Adrenal gland (tissue), 12 donors: ENCODE data around the gene STPG4. TPM values are rescaled to one million over a fixed set of nuclear protein-coding genes. Genes with fewer than 3 reads are reported as not detected.

Experiments
- DNase-seq, 7 donors: peaks; one replicate each; pipeline ENCODE4 v3.0.0-alpha.2; 2019 to 2020
- H3K27ac ChIP-seq, 5 donors: fragments of 200-600 bp; sonication (generic) in 4 of 5; 1 replicate in 3 of 5; 2 replicates in 2 of 5; pipeline versions ENCODE4 v1.5.1 to v1.8.0; 2016 to 2020; ENCODE audit warnings: mild to moderate bottlenecking in 1 of 5
- H3K27me3 ChIP-seq: fragments of 200-600 bp; 2 replicates; pipeline ENCODE4 v1.8.0; 2021
- H3K36me3 ChIP-seq, 2 donors: fragments of 200-600 bp; replicated peaks in 1 of 2; 1 replicate in 1 of 2; 2 replicates in 1 of 2; pipeline versions ENCODE4 v1.5.1 to v1.8.0; 2018 to 2022
- H3K4me1 ChIP-seq, 2 donors: fragments of 200-600 bp; replicated peaks in 1 of 2; 1 replicate in 1 of 2; 2 replicates in 1 of 2; pipeline versions ENCODE4 v1.5.1 to v1.8.0; 2018 to 2021
- H3K4me3 ChIP-seq, 4 donors: fragments of 200-600 bp; sonication (generic) in 3 of 4; one replicate each; pipeline ENCODE4 v1.5.1; 2016 to 2018
- H3K9me3 ChIP-seq, 3 donors: fragments of 200-600 bp; sonication (generic) in 1 of 3; replicated peaks in 1 of 3; 1 replicate in 2 of 3; 2 replicates in 1 of 3; pipeline versions ENCODE4 v1.5.1 to v1.8.0; 2016 to 2021
- POLR2A ChIP-seq, 2 donors: fragments of 450-650 bp; IDR thresholded peaks; one replicate each; pipeline ENCODE4 v1.6.1; 2017; ENCODE audit warnings: antibody characterized with exemption in 2 of 2, mild to moderate bottlenecking in 2 of 2, moderate library complexity in 1 of 2
- WGBS, 4 donors: extraction: QIAGEN DNeasy Blood & Tissue Kit in 2 of 4; methylation state at CpG; one replicate each; pipeline versions ENCODE4 v1.1.5 to v1.1.7; 2013 to 2017; 5-methylcytosine and 5-hydroxymethylcytosine counted together
- intact Hi-C, 2 donors: fragments of 100-400 bp; cut with DNase I; formaldehyde crosslinking; loops; one replicate each; pipeline versions ENCODE4 v1.14.1 to v1.15.0; 2022 to 2023
- polyA plus RNA-seq, 3 donors: library from polyadenylated mRNA; stranded (reverse); fragments of 200-250 nt in 2 of 3; fragments of 350-450 nt in 1 of 3; fragmentation: Illumina TruSeq in 1 of 3; extraction: RNeasy Lipid Tissue Mini Kit (QIAGEN cat#74804) in 1 of 3; gene quantifications; one replicate each; pipeline ENCODE4 v1.2.3, GENCODE V29; 2013 to 2014
- total RNA-seq, 9 donors: library from RNA; depleted of rRNA in 4 of 9; stranded (reverse); fragments of >200 nt in 4 of 9; fragments of 120-200 nt in 1 of 9; fragmentation: NEBNext Ultra II Directional in 1 of 9; extraction: Animal tissue kit (Norgen Biotek cat#: 25700) in 1 of 9; gene quantifications; one replicate each; pipeline versions ENCODE4 v1.1.0 to v1.2.4, GENCODE V29; 2013 to 2023
- TF ChIP-seq, protein P1 (sequence below), 6 experiments: fragments of 450-650 bp in 4 of 6; fragments of 200-600 bp in 2 of 6; sonication (generic) in 1 of 6; IDR thresholded peaks; 1 replicate in 5 of 6; 2 replicates in 1 of 6; pipeline versions ENCODE4 v1.5.1 to v1.8.0; 2016 to 2021; ENCODE audit warnings: antibody characterized with exemption in 6 of 6, mild to moderate bottlenecking in 2 of 6, moderate library complexity in 1 of 6
- donor health status: healthy with polysubstance abuse.
- donor health status: Bipolar disorder and iron deficiency.
- donor health status: DM: yes; HTN: yes; CAD: no.
- donor health status: DM: no; HTN: no; CAD: no.
- donor health status: DM: no; HTN: no; CAD: no.
- donor health status: DM: yes; HTN: yes; CAD: no.

Gene STPG4
- total and polyA plus RNA-seq, 12 donors: 0.24 to 0.28 TPM; not detected in 10

DNA sequence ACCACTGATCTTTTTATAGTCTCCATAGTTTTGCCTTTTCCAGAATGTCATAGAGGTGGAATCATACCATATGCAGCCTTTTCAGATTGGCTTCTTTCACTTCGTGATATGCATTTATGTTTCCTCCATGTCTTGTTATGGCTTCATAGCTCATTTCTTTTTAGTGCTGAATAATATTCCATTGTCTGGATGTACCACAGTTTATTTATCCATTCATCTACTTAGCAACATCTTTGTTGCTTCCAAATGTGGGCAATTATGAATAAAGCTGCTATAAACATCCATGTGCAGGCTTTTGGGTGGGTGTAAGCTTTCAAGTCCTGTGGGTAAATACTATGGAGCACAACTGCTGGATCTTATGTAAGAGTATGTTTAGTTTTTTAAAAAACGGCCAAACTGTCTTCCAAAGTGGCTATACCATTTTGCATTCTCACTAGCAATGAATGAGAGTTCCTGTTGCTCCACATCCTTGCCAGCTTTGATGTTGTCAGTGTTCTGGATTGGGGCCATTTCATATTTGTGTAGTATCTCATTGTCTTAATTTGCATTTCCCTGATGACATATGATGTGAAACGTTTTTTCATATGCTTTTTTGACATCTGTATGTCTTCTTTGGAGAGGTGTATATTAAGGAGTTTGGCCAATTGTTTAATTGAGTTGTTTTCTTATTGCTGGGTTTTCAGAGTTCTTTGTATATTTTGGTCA, 20.6 kb downstream of the STPG4 start:
- Histone ChIP-seq H3K27me3 (no peaks in the 10 kb centered on the region), H3K4me3 (no peak overlapping the region), H3K9me3 (no peaks in the 10 kb centered on the region), H3K27ac (no peak overlapping the region), H3K4me1 (no peaks in the 10 kb centered on the region), H3K36me3 (no peaks in the 10 kb centered on the region)
- intact Hi-C loops: no loop called here
- DNase-seq: no peak
- TF ChIP-seq, protein P1, sequence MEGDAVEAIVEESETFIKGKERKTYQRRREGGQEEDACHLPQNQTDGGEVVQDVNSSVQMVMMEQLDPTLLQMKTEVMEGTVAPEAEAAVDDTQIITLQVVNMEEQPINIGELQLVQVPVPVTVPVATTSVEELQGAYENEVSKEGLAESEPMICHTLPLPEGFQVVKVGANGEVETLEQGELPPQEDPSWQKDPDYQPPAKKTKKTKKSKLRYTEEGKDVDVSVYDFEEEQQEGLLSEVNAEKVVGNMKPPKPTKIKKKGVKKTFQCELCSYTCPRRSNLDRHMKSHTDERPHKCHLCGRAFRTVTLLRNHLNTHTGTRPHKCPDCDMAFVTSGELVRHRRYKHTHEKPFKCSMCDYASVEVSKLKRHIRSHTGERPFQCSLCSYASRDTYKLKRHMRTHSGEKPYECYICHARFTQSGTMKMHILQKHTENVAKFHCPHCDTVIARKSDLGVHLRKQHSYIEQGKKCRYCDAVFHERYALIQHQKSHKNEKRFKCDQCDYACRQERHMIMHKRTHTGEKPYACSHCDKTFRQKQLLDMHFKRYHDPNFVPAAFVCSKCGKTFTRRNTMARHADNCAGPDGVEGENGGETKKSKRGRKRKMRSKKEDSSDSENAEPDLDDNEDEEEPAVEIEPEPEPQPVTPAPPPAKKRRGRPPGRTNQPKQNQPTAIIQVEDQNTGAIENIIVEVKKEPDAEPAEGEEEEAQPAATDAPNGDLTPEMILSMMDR (IDR thresholded peaks at IDR 0.05): no peak
- no peak for TF ChIP-seq POLR2A (IDR thresholded peaks at IDR 0.05)
- 73 to 88% (median 82%) methylated on average over 3 of the region's 3 CpGs for WGBS, 4 donors

DNA sequence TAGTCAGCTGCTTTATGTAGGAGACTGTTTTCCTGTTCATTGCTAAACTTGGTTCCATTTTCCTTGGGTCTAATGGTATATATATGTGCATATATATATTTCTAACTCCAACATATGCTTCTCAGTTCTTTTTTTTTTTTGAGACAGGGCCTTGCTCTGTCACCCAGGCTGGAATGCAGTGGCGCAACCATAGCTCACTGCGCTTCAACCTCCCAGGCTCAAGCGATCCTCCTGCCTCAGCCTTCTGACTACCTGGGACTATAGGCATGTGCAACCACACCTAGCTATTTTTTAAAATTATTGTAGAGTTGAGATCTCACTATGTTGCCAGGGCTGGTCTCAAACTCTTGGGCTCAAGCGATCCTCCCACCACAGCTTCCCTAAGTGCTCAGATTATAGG, 22.1 kb downstream of the STPG4 start:
- no peak for DNase-seq
- 96 to 98% (median 97%) methylated on average over 4 of the region's 4 CpGs for WGBS, 4 donors
- H3K4me1 ChIP-seq: no peaks in the 10 kb centered on the region
- no peaks in the 10 kb centered on the region for H3K9me3 ChIP-seq
- no peaks in the 10 kb centered on the region for H3K27me3 ChIP-seq
- no peaks in the 10 kb centered on the region for H3K36me3 ChIP-seq
- intact Hi-C loops: no loop called here
- TF ChIP-seq, protein P1 (IDR thresholded peaks at IDR 0.05): no peak
- TF ChIP-seq POLR2A (IDR thresholded peaks at IDR 0.05): no peak
- H3K27ac ChIP-seq: no peak overlapping the region
- no peak overlapping the region for H3K4me3 ChIP-seq

DNA sequence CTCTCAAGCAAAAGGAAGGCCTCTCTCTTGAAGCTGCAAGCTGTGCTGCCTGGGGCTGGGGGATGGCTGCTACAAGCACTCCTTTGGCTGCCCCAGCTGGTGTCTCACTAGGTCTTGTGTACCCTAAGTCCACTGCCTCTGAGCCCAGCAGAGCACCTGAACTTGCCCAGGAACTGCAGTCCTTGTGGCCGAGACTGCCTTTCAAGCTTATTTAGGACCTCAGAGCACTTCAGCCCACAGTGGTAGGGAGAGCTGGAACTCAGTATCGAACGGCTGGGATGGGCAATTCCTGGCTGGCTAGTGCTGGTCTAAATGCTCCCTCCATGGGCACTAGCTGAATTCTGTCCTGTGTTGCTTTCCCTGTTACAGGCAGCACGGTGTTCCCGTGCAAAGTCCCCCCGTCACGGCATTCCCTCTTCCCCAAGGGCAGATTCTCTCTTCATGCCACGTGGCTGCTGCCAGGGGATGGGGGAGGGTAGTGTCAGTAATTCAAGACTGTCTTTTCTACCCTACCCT, 25.9 kb downstream of the STPG4 start:
- Histone ChIP-seq H3K4me3 (no peak overlapping the region), H3K27ac (no peak overlapping the region), H3K36me3 (no peaks in the 10 kb centered on the region), H3K9me3 (no peaks in the 10 kb centered on the region), H3K27me3 (no peaks in the 10 kb centered on the region), H3K4me1 (no peaks in the 10 kb centered on the region)
- intact Hi-C loops: no loop called here
- TF ChIP-seq, protein P1 (IDR thresholded peaks at IDR 0.05): no peak
- no peak for TF ChIP-seq POLR2A (IDR thresholded peaks at IDR 0.05)
- no peak for DNase-seq
- WGBS, 4 donors: 78 to 83% (median 79%) methylated on average over 7 to 8 of the region's 8 CpGs

DNA sequence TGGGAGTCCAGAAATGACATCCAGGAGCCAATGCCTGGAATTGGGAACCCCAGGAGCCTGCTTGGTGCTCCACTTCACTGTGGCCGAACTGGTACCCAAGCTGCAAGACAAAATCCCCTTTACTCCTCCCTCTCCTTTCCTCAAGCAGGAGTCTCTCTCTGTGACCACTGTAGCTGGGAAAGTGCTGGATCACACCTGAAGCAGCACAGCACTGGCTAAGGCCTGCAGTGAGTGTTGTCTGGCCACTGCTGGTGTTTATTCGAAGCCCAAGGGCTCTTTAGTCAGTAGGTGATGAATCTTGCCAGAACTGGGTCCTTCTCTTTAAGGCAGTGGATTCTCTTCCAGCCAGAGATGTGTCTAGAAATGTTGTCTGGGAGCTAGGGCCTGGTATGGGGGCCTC, 26.4 kb downstream of the STPG4 start:
- Histone ChIP-seq H3K9me3 (no peaks in the 10 kb centered on the region), H3K4me3 (no peak overlapping the region), H3K27ac (no peak overlapping the region), H3K4me1 (no peaks in the 10 kb centered on the region), H3K27me3 (no peaks in the 10 kb centered on the region), H3K36me3 (no peaks in the 10 kb centered on the region)
- WGBS, 4 donors: 95 to 100% (median 98%) methylated on average over 2 of the region's 2 CpGs; no CpG with 5 or more reads in 1 of the 4 donors
- no peak for TF ChIP-seq POLR2A (IDR thresholded peaks at IDR 0.05)
- TF ChIP-seq, protein P1 (IDR thresholded peaks at IDR 0.05): no peak
- no peak for DNase-seq
- intact Hi-C loops: no loop called here
